Retinal pigment epithelial cell (primary cell): ENCODE measurements around the gene PCSK2.

ENCODE experiments used
- DNase-seq: peaks from one replicate; pipeline ENCODE4 v3.0.0-alpha.2; 2010; ENCODE audit warnings: low read depth
- H3K4me3 ChIP-seq: 2 replicates; pipeline ENCODE4 v1.5.1; 2011; ENCODE audit warnings: mild to moderate bottlenecking, low read length, control low read depth, moderate library complexity
- TF ChIP-seq, protein P1 (sequence below): conservative IDR thresholded peaks from 2 replicates; pipeline ENCODE4 v1.5.1; 2011; ENCODE audit warnings: low read depth, low read length, control low read depth, inconsistent platforms

Gene PCSK2

DNA sequence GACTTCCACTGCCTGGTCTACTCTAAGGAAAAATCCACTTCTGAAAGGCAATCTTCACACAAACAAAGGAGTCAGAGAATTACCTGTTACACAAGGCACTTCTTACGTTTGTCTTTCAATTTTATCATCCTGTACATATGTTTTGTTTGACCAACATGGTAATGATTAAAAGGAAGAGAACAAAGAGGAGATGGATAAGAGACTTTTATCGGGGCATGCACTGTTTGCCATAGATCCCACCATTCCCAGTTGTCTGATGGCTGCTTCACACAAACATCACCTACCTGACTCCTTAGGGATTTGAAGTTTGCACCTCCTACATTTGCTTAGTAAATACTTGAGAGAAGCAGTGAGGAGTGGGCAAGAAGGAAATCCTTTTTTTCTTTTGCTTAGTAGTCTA is 217.3 kb downstream of the PCSK2 start:
- TF ChIP-seq, protein P1, sequence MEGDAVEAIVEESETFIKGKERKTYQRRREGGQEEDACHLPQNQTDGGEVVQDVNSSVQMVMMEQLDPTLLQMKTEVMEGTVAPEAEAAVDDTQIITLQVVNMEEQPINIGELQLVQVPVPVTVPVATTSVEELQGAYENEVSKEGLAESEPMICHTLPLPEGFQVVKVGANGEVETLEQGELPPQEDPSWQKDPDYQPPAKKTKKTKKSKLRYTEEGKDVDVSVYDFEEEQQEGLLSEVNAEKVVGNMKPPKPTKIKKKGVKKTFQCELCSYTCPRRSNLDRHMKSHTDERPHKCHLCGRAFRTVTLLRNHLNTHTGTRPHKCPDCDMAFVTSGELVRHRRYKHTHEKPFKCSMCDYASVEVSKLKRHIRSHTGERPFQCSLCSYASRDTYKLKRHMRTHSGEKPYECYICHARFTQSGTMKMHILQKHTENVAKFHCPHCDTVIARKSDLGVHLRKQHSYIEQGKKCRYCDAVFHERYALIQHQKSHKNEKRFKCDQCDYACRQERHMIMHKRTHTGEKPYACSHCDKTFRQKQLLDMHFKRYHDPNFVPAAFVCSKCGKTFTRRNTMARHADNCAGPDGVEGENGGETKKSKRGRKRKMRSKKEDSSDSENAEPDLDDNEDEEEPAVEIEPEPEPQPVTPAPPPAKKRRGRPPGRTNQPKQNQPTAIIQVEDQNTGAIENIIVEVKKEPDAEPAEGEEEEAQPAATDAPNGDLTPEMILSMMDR = no peak
- no peak overlapping the region for H3K4me3 ChIP-seq
- no peak for DNase-seq

DNA sequence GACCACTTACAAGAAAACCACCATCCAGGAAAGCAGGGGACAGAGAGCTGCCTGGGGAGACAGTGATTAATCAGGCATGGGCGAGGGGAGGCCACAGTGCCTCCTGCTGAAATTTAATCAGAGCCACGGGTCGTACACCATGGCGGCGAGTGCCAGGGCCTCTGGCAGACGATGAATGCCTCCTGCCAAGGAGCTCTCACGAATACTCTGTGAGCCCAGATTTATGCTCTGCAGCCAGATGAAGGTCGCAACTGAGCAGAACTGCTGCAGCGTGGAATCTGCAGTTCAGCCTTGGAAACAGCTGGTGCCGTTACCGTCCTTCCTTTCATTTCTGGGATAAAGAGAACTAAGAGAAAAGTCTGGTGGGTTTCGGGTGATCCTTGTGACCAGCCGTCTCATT is 218.7 kb downstream of the PCSK2 start:
- TF ChIP-seq, protein P1 = no peak

DNA sequence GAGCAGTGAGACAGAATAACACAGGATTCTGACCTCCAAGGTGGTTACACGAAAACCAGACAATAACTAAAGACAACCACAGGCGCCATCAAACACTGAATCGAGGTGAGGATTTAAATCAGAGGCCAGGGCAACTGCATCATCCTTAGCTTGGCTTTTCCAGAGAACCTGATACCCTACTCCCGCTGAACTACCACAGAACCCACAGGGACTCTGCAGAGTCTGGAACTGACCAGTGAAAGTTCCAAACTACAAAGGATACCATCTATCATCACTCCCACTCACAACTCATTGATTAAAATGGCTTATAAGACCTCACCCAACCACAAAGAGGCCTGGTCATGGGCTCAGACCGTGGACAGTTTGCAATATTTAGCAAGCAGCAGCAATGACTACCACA is 219.3 kb downstream of the PCSK2 start:
- no peak overlapping the region for H3K4me3 ChIP-seq
- no peak for DNase-seq
- TF ChIP-seq, protein P1 = no peak

More for the DNA sequence above, 218.7 kb downstream of the PCSK2 start:
- no peak for DNase-seq
- H3K4me3 ChIP-seq = no peak overlapping the region

DNA sequence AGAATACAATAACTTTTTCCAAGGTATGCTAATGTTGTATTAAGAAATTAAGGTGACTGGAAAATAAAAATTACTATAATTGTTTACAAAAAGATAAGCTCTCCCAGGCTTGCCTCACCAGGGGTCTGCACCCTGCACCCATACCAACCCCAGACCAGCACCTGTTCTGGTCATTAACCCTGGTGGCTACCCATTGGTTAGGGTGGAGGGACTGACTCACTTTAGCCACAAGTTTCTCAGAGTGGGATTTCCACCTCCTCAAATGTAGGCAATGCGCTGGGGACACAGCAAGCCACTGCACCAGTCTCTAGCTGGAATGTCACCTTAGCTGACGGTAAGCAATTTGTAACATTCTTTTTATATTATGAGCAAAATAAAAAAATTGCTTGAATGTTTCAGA is 221.2 kb downstream of the PCSK2 start:
- no peak for DNase-seq
- TF ChIP-seq, protein P1 = no peak
- H3K4me3 ChIP-seq = no peak overlapping the region

DNA sequence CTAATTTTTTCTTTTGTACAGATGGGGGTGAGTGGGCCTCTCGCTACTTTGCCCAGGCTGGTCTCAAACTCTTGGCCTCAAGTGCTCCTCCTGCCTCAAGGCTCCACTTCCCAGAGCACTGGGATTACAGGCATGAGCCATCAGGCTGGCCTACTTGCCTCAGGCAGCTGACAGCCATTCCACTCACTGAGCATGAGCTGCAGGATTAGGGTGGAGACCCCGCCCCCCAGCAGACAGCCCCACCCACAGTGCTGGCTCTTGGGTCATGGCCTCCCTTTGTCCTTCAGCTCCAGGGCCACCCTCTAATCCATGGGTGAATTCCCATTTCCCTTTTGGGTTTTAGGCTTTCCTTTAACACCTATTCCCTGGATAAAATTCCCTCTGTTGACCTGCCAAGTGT is 222.2 kb downstream of the PCSK2 start:
- H3K4me3 ChIP-seq = no peak overlapping the region
- TF ChIP-seq, protein P1 = no peak
- no peak for DNase-seq

DNA sequence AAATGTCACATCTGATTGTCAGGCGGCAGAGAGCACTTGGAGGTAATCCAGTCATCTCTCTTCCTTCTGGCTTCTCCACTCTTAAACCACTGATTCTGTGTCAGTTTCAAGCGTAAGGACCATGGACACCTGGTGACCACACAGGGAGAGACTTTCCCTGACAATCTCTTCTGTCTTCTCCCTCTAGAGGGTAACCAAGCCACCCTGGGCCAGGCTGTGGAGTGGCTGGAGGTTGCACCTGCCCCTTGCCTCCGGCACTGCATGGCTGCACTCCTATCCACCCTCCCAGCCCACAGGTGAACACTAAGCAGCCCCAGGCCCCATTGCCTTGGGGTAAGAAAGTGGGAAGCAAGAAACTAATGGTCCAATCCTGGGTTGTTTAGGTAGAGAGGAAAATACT is 225.6 kb downstream of the PCSK2 start:
- no peak for DNase-seq
- H3K4me3 ChIP-seq = no peak overlapping the region
- TF ChIP-seq, protein P1 = no peak

DNA sequence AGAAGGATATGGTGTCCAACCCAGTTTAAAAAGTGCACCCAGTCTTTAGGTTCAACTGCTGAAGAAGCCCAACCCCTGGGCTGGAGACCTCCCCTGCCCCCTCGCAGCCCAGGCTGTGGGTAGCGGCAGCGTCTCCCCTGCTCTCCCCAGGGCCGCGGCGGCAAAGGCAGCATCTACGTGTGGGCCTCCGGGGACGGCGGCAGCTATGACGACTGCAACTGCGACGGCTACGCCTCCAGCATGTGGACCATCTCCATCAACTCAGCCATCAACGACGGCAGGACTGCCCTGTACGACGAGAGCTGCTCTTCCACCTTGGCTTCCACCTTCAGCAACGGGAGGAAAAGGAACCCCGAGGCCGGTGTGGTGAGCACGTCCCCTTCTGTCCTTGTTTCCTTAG is 226.8 kb downstream of the PCSK2 start:
- TF ChIP-seq, protein P1 = no peak
- H3K4me3 ChIP-seq = no peak overlapping the region
- DNase-seq = no peak
